HG02798 (cell line): ENCODE results near the gene MEGF11.

Experiments
- ATAC-seq: cut with Tn5 transposase; IDR thresholded peaks from one replicate; pipeline ENCODE4 v1.9.1; 2021; ENCODE audit warnings: mild to moderate bottlenecking; ENCODE audit not compliant: unreplicated experiment, poor library complexity

MEGF11 gene

GRCh38 chr15:65916041-65916663 is 337.4 kb downstream of the MEGF11 start:
- no peak for ATAC-seq

GRCh38 chr15:65914981-65915925 is 338.3 kb downstream of the MEGF11 start:
- no peak for ATAC-seq

DNA sequence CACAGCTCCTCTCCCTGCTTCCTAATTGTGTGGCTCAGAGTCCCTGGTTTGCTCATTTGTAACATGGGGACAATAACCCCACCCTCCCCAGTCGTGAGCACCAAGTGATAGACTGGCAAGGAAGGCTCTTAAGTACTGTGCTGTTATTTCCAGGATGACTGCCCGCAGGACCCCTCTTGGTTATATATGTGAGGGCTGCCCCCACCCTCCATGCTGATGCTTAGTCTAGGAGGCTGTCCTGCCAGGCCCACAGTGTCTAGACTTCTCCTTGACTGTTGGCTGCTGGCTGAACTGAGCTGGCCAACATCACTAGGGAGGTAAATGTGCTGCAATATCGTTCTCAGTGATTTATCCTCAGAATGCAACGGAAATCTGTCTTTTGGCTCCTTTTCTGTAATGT is 339.2 kb downstream of the MEGF11 start:
- no peak for ATAC-seq

DNA sequence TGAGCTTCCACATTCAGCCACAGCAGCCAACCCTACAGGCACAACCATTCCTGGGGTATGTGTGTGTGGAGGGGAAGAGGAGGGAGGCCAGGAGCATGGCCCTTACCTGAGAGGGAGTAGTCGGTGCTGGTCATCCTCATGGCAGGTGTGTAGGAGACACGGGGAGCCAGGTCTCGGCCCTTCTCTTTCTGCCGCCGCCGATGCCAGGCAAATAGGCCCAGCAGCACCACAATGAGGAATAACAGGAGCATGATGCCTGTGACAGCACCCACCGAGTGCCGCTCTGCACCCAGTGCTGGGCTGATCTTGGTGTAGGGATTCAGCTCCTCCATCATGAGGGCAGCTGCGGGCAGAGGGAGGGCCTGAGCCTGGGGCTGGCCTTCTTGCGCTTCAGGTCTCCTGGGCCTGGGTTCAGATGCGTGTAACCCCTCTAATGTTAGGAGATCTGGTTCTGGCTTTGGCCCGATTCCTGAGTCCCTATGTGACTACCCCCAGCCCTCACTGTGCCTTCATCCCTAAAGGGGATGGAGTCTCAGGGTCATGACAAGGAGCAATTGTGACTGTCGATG is 339.8 kb downstream of the MEGF11 start:
- no peak for ATAC-seq

DNA sequence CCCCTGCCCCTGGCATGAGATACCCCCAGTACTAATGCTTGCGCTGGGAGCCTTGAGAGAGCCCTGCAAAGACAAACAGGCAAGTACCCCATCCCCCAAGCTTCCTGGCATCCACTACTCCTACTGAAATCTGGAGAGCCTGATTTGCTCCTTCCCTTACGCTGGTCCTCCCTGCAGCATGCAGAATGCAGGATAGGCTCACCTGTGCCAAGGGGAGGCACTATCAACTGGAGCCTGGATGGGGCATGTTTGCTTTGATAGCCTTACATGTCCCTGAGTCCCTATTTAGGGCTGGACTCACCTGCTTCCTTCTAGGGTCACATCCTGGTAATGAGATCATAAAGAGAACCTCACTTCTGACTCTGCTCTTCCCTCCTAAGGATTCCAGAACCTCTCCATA is 341.3 kb downstream of the MEGF11 start:
- ATAC-seq, result no peak

DNA sequence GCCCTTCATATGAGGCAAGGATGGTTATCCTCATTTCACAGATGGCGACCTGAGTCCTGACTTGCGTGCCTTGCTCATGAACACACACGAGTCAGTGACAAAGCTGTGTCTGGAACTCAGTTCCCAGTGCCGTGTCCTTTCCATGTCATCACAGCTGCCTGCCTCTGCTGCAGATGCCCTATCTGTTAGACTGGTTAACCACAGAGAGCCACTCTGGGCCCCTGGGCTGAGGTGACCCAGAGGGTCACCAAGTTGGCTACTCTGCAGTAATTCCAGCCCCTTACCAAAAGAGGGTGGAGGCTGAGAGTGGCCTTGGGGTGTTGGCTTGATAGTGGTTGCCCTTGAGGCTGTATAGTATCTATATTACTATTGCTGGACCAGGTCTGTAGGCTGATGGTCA is 343.2 kb downstream of the MEGF11 start:
- no peak for ATAC-seq

DNA sequence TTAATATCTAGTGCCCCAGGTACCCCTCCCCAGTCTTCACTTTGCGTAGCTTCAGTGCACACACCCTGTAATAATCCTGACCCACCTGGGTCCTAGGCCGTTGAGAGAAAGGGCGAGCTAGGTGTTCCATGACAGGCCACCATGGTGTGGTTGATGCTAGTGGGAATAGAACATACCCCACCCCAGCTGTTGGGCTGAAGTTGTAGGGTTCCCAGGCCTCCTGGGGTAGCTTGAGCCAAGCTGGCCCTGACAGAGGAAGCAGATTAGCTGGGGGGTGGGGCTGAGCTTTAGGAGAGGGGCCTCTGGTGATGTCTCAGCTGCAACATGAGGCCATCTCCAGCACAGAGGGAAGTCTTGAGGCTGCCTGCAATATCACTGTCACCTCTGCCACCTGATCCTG is 343.7 kb downstream of the MEGF11 start:
- no peak for ATAC-seq

GRCh38 chr15:65908876-65909275 is 344.7 kb downstream of the MEGF11 start:
- no peak for ATAC-seq

GRCh38 chr15:65907661-65908060 is 345.9 kb downstream of the MEGF11 start:
- ATAC-seq, result no peak

DNA sequence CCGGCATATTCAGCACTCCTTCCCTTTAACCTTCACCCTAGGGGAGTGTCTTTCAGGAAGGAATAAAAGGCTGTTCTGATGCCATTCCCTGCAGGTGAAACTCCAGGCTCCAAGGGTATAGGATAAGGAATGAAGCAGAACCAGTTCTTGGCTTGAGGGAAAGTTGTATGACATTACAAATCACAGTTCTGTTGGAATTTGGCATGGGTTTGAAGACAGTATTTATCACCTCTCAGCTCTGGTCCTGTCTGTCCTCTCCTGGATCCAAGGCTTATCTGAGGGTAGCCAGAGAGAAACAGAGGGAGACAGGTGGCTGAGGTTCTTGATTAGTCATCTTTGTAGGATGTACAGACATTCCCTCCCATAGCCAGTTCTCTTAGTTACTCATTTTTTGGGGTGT is 347.2 kb downstream of the MEGF11 start:
- no peak for ATAC-seq

DNA sequence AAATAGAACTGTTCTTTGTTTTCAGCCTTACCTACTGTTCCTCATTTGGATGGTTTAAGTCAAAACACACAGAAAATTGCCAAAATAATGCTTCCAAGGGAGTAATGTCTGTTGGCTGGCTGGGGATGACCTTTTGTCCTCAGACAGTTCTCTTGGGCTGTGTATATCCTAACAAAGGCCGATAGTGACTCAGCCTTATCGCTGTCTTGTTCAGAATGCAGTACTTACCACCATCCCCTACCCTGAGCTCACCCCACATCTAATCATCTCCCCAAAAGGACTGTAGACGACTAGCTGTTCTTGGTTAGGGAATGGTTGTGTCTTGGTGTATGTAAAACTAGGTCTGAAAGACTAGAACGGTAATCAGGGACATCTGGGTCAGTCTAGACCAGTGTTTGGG is 349.2 kb downstream of the MEGF11 start:
- no peak for ATAC-seq

DNA sequence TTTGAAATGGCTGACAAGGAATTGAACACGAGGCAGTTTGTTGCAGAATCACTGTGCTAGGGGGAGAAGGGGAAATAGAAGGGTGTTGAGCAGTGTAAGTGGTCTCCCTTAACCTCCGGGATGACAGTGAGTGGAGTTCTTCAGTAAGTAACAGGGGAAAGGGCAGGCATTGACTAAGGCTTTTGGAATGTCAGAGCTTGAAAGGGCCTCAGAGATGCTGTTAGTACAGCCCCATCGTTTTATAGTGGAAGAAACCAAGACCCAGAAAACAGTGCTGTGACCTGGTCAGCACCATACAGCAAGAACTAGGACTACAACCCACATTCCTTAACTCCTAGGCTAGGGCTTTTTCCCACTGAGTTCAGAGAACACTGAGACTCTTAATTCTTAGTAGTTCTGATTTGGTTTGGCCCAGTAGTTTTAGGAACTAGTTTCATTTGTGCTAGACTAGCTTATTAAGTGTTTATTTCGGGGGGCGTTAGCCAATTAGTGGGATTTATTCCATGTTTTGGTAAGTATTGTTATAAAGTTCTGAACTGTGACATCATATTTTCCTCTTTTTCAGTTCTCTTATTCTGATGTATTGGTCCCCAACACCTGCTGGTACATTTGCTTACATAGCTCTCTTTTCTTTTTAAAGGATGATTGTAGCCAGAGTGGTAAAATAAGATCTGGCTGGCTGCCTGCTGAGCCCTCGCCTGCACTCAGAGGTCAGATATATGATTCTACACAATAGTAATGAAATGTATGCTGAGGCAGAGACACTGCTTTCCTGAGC is 350.1 kb downstream of the MEGF11 start:
- no peak for ATAC-seq

DNA sequence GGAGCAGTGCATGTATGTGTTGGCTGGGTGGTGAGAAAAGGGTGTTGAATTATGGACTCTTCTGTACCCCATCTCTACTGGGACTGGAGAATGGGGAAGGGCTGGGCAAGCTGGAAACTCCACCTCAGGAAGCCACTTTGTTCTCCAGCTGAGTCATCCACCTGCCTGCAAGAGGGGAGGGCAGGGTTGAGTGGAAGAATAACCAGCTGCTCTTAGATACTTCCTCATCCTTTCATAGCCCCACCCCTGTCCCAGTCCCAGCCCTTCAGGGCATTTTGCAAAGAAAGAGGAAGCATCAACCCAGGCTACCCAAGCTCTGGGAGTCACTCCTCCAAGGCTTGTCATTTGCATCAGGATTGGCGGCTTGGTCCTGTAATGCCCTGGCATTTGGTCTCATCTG is 351.2 kb downstream of the MEGF11 start:
- peak; percentile 81 for ATAC-seq

DNA sequence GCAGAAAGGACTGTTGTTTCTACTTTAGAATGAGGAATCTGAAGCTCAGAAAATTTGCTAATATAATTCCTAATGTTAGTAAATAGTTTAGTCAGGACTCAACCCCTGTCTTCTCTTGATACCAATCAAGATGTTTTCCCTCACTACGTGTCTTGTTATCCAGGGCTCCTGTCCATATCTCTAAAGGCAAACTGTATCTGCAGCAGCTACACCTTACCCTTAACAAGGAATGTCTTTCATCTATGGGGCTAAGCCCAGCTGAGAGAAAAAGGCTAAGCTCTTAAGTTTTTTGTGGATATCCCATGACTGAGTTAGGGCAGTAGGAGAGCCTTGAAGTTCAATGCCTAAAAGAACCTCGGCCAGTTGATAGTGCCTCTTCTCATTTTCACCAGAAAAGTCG is 351.7 kb downstream of the MEGF11 start:
- ATAC-seq, result no peak

DNA sequence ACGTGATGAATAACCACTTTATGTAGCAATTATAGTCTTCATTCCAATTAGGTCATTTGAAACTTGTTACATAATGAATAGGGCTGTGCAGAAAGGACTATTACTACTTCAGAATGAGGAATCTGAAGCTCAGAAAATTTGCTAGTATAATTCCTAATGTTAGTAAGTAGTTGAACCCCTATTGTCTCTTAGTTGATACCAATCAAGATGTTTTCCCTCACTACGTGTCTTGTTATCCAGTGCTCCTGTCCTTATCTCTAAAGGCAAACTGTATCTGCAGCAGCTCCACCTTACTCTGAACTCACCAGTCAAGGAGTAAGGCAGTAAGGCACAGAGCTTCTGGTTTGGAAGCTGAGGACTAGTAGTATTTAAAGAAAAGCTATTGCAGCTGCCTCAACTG is 352.2 kb downstream of the MEGF11 start:
- ATAC-seq, result no peak

DNA sequence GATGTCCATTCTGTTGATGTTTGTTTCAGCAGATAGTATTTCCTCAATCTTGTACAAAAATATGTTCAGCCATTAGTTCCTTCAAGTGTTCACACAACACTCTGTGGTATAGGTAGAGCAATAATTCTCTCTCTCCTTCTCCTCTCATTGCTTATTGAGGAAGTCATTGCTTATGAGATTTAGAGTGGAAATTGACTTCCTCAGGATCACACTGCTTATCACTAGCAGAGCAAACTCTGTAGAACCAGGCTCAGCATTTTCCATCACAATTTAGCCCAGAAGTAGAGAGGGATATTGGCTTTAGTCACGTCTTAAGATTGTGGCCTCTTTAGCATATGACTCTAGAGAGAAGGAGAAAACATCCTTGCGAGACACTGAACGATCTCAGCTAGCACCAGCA is 353.1 kb downstream of the MEGF11 start:
- no peak for ATAC-seq

GRCh38 chr15:65896236-65896635 is 357.3 kb downstream of the MEGF11 start:
- ATAC-seq, result no peak

GRCh38 chr15:65893060-65893459 is 360.5 kb downstream of the MEGF11 start:
- no peak for ATAC-seq

DNA sequence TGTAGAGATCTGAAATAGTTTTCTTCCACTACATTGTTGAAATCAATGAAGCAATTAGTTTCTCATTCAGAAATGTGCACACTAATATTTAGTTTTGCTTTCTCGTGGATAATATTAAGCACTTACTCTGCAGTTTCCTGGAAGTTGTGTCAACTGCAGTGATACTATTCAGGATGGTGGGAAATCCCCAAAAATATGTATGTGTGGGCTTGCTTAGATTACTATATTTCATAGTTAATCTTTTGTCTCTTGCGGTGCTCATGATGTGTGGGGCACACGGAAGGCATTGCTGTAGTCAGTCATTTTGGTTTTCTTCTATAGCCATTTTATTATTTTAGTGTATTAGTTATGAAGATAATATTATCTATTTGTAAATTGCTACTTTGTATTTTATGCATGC is 364.6 kb downstream of the MEGF11 start:
- ATAC-seq, result no peak

GRCh38 chr15:65887565-65887964 is 366.0 kb downstream of the MEGF11 start:
- no peak for ATAC-seq
